Muscle of leg (tissue), 11 donors: ENCODE measurements around the gene PTGER4. TPM values are rescaled to one million over a fixed set of nuclear protein-coding genes. Genes with fewer than 3 reads are reported as not detected.

Source experiments
- DNase-seq: peaks from one replicate; pipeline ENCODE4 v3.0.0; 2013
- H3K27ac ChIP-seq: one replicate; pipeline ENCODE4 v1.5.1; 2013; ENCODE audit warnings: mild to moderate bottlenecking, low read length, control low read depth
- H3K27me3 ChIP-seq: one replicate; pipeline ENCODE4 v1.6.1; 2013; ENCODE audit warnings: low read length; ENCODE audit not compliant: control insufficient read depth, insufficient read depth
- H3K36me3 ChIP-seq: one replicate; pipeline ENCODE4 v1.6.1; 2013; ENCODE audit warnings: low read length; ENCODE audit not compliant: control insufficient read depth, insufficient read depth
- H3K4me1 ChIP-seq: one replicate; pipeline ENCODE4 v1.6.1; 2013; ENCODE audit warnings: low read length; ENCODE audit not compliant: control insufficient read depth, insufficient read depth
- H3K4me3 ChIP-seq: one replicate; pipeline ENCODE4 v1.5.1; 2013; ENCODE audit warnings: low read length, control low read depth
- H3K9me3 ChIP-seq: replicated peaks from 2 replicates; pipeline ENCODE4 v1.6.1; 2013; ENCODE audit warnings: low read depth, low read length; ENCODE audit not compliant: control insufficient read depth
- WGBS: methylation state at CpG from one replicate; pipeline ENCODE4 v1.1.5; 2013; ENCODE audit warnings: missing lambda C conversion rate; ENCODE audit not compliant: insufficient coverage; 5-methylcytosine and 5-hydroxymethylcytosine counted together
- polyA plus RNA-seq, 8 donors: library from polyadenylated mRNA; unstranded; fragments of 120-200 nt; gene quantifications; one replicate each; pipeline versions ENCODE4 v1.2.1 to v1.2.3, GENCODE V29; 2013; ENCODE audit warnings: inconsistent platforms in 1 of 8, low replicate concordance in 1 of 8; ENCODE audit not compliant: insufficient read length in 8 of 8, insufficient read depth in 1 of 8
- total RNA-seq: library from RNA; stranded (reverse); fragments of 120-200 nt; gene quantifications from one replicate; pipeline ENCODE4 v1.2.4, GENCODE V29; 2013

The PTGER4 gene
- total and polyA plus RNA-seq, 9 donors, result 4.2 to 9.7 (median 7.6) TPM

- Histone ChIP-seq H3K4me1 (no peaks in the 10 kb centered on the region), H3K27ac (no peak overlapping the region), H3K9me3 (no peaks in the 10 kb centered on the region), H3K27me3 (no peaks in the 10 kb centered on the region), H3K36me3 (no peaks in the 10 kb centered on the region), H3K4me3 (no peak overlapping the region)
- DNase-seq, result no peak
Measured at GRCh38 chr5:40667161-40667663, 12.5 kb upstream of the PTGER4 start.

- Histone ChIP-seq H3K27ac (no peak overlapping the region), H3K36me3 (no peaks in the 10 kb centered on the region), H3K9me3 (no peaks in the 10 kb centered on the region), H3K4me1 (no peaks in the 10 kb centered on the region), H3K27me3 (no peaks in the 10 kb centered on the region), H3K4me3 (no peak overlapping the region)
- no CpG with 5 or more reads among the region's 6 CpGs for WGBS
- DNase-seq, result no peak
Measured at GRCh38 chr5:40669606-40670390, 9.9 kb upstream of the PTGER4 start.

GRCh38 chr5:40672425-40672824 is 7.3 kb upstream of the PTGER4 start:
- H3K4me3 ChIP-seq, result no peak overlapping the region
- peak; percentile 53 for DNase-seq
- H3K4me1 ChIP-seq, result peaks cover 8% of the 10 kb centered on the region
- no peak overlapping the region for H3K27ac ChIP-seq
- no peaks in the 10 kb centered on the region for H3K36me3 ChIP-seq
- H3K9me3 ChIP-seq, result no peaks in the 10 kb centered on the region
- WGBS, result 80% methylated on average over 1 of the region's 4 CpGs
- no peaks in the 10 kb centered on the region for H3K27me3 ChIP-seq

GRCh38 chr5:40674661-40675235 is 5.0 kb upstream of the PTGER4 start:
- no peak overlapping the region for H3K27ac ChIP-seq
- H3K27me3 ChIP-seq, result peaks cover 3% of the 10 kb centered on the region
- peaks cover 10% of the 10 kb centered on the region for H3K4me1 ChIP-seq
- no peaks in the 10 kb centered on the region for H3K36me3 ChIP-seq
- no peak for DNase-seq
- WGBS, result 80% methylated on average over 1 of the region's 6 CpGs
- H3K4me3 ChIP-seq, result no peak overlapping the region
- H3K9me3 ChIP-seq, result no peaks in the 10 kb centered on the region

- Histone ChIP-seq H3K27ac (no peak overlapping the region), H3K36me3 (no peaks in the 10 kb centered on the region), H3K4me1 (peaks cover 16% of the 10 kb centered on the region), H3K27me3 (peaks cover 9% of the 10 kb centered on the region), H3K4me3 (no peak overlapping the region), H3K9me3 (no peaks in the 10 kb centered on the region)
- WGBS, result 100% methylated on average over 1 of the region's 7 CpGs
- DNase-seq, result no peak
Measured at GRCh38 chr5:40675396-40676133, 4.2 kb upstream of the PTGER4 start.

- peak; percentile 73 for DNase-seq
- no peaks in the 10 kb centered on the region for H3K36me3 ChIP-seq
- H3K27ac ChIP-seq, result peak overlapping the region; percentile 6
- H3K9me3 ChIP-seq, result no peaks in the 10 kb centered on the region
- WGBS, result 17% methylated on average over 1 of the region's 3 CpGs
- H3K4me3 ChIP-seq, result no peak overlapping the region
- H3K4me1 ChIP-seq, result peaks cover 26% of the 10 kb centered on the region
- H3K27me3 ChIP-seq, result peaks cover 20% of the 10 kb centered on the region
Measured at GRCh38 chr5:40676613-40677343, 2.9 kb upstream of the PTGER4 start.

GRCh38 chr5:40677456-40677855 is 2.3 kb upstream of the PTGER4 start:
- Histone ChIP-seq H3K36me3 (no peaks in the 10 kb centered on the region), H3K9me3 (no peaks in the 10 kb centered on the region), H3K4me3 (no peak overlapping the region), H3K27ac (peak overlapping the region; percentile 6), H3K4me1 (peaks cover 32% of the 10 kb centered on the region), H3K27me3 (peaks cover 24% of the 10 kb centered on the region)
- WGBS, result no CpG with 5 or more reads among the region's 2 CpGs
- no peak for DNase-seq

- no peak for DNase-seq
- no CpG with 5 or more reads among the region's 2 CpGs for WGBS
- Histone ChIP-seq H3K4me1 (peaks cover 33% of the 10 kb centered on the region), H3K4me3 (no peak overlapping the region), H3K27ac (no peak overlapping the region), H3K27me3 (peaks cover 24% of the 10 kb centered on the region), H3K9me3 (no peaks in the 10 kb centered on the region), H3K36me3 (no peaks in the 10 kb centered on the region)
Measured at GRCh38 chr5:40678026-40678425, 1.7 kb upstream of the PTGER4 start.

- peak overlapping the region; percentile 83 for H3K27ac ChIP-seq
- peak overlapping the region; percentile 77 for H3K4me3 ChIP-seq
- H3K27me3 ChIP-seq, result peaks cover 24% of the 10 kb centered on the region
- no peaks in the 10 kb centered on the region for H3K36me3 ChIP-seq
- no peaks in the 10 kb centered on the region for H3K9me3 ChIP-seq
- peak; percentile 22 for DNase-seq
- no CpG with 5 or more reads among the region's 12 CpGs for WGBS
- peaks cover 33% of the 10 kb centered on the region for H3K4me1 ChIP-seq
Measured at GRCh38 chr5:40678460-40679147, 1.1 kb upstream of the PTGER4 start.
